K562 (cell line): Measurements from ENCODE around the gene TOX2. TPM values are rescaled to one million over a fixed set of nuclear protein-coding genes. Genes with fewer than 3 reads are reported as not detected.

Experiments
- ATAC-seq: fragments of 200-7000 bp; cut with Tn5 transposase; 3 replicates; pipeline ENCODE4 v1.9.1; 2020; ENCODE audit warnings: moderate library complexity
- BruUV-seq: library from RNA; stranded (reverse); fragments of 400-500 nt; replicated peaks from 2 replicates; lab custom pipeline; 2021; lab: Mats Ljungman, UMichigan
- CTCF ChIA-PET: fragments of 300-600 bp; formaldehyde crosslinking; extraction: SDS; loops from one replicate; lab custom pipeline; 2021; ENCODE audit warnings: low intra/inter-chr PET ratio; lab: Yijun Ruan, JAX
- POLR2A ChIA-PET: fragments of 300-600, 350-650 bp; sonication (Branson Sonifier 250); formaldehyde crosslinking; extraction: SDS; loops from one replicate; lab custom pipeline; 2021; ENCODE audit warnings: antibody characterized with exemption, inconsistent platforms; lab: Yijun Ruan, JAX
- DNase-seq, 4 experiments: peaks; one replicate each; pipeline versions ENCODE4 v3.0.0 to v3.0.0-alpha.2; 2011 to 2018; ENCODE audit warnings: low spot score in 3 of 4, mixed read lengths in 3 of 4; ENCODE audit errors: extremely low read depth in 1 of 4
- FAIRE-seq: peaks from 2 replicates; lab custom pipeline; 2011; peaks lifted over from hg19 to GRCh38; lab: Jason Lieb, UNC
- H2AFZ ChIP-seq: 2 replicates; pipeline ENCODE4 v1.6.0; 2011; ENCODE audit warnings: low read depth, low read length, control low read depth, inconsistent platforms
- H3K27ac ChIP-seq: fragments of 200-600 bp; 3 replicates; pipeline ENCODE4 v1.8.0; 2011; ENCODE audit warnings: low read depth, mild to moderate bottlenecking, control low read depth, inconsistent platforms, low read length, moderate library complexity, mixed read lengths; ENCODE audit errors: extremely low read depth
- H3K27me3 ChIP-seq, 2 experiments: fragments of 300-600 bp in 1 of 2; 2 replicates in 1 of 2; 3 replicates in 1 of 2; pipeline versions ENCODE4 v1.6.0 to v1.8.0; 2011; ENCODE audit warnings: inconsistent platforms in 2 of 2, low read length in 2 of 2, mild to moderate bottlenecking in 1 of 2, mixed read lengths in 1 of 2, moderate library complexity in 1 of 2; ENCODE audit not compliant: control insufficient read depth in 2 of 2, insufficient read depth in 2 of 2
- H3K36me3 ChIP-seq: fragments of 300-600 bp; 3 replicates; pipeline ENCODE4 v1.8.0; 2011; ENCODE audit warnings: mild to moderate bottlenecking, low read length, inconsistent platforms; ENCODE audit not compliant: control insufficient read depth, insufficient read depth
- H3K4me1 ChIP-seq, 2 experiments: fragments of 200-600 bp in 1 of 2; replicated peaks in 1 of 2; 2 replicates in 1 of 2; 3 replicates in 1 of 2; pipeline versions ENCODE4 v1.5.1 to v1.8.0; 2011; ENCODE audit warnings: inconsistent platforms in 2 of 2, low read length in 2 of 2, mild to moderate bottlenecking in 1 of 2, mixed read lengths in 1 of 2, moderate library complexity in 1 of 2; ENCODE audit not compliant: control insufficient read depth in 2 of 2, insufficient read depth in 2 of 2
- H3K4me2 ChIP-seq: 2 replicates; pipeline ENCODE4 v1.6.1; 2011; ENCODE audit warnings: low read length, control low read depth, inconsistent platforms, mixed read lengths; ENCODE audit not compliant: insufficient read depth
- H3K4me3 ChIP-seq: fragments of 200-600 bp; sonication (generic), shearing (Covaris generic); 2 replicates; pipeline ENCODE4 v1.5.1; 2016; ENCODE audit warnings: control low read depth, inconsistent platforms
- H3K79me2 ChIP-seq: fragments of 200-600 bp; 3 replicates; pipeline ENCODE4 v1.8.0; 2011; ENCODE audit warnings: low read length, inconsistent platforms; ENCODE audit not compliant: control insufficient read depth, insufficient read depth
- H3K9ac ChIP-seq, 2 experiments: 2 replicates each; pipeline versions ENCODE4 v1.6.0 to v1.6.1; 2011; ENCODE audit warnings: low read depth in 2 of 2, low read length in 2 of 2, control low read depth in 1 of 2, inconsistent platforms in 1 of 2, mild to moderate bottlenecking in 1 of 2, mixed read lengths in 1 of 2; ENCODE audit not compliant: insufficient read depth in 1 of 2
- H3K9me1 ChIP-seq: one replicate; pipeline ENCODE4 v1.6.0; 2011; ENCODE audit warnings: inconsistent platforms, mild to moderate bottlenecking, low read length, moderate library complexity; ENCODE audit not compliant: control insufficient read depth, insufficient read depth
- H3K9me3 ChIP-seq: replicated peaks from 2 replicates; pipeline ENCODE4 v1.5.1; 2011; ENCODE audit warnings: low read depth, low read length, inconsistent platforms; ENCODE audit not compliant: control insufficient read depth, insufficient read depth
- H4K20me1 ChIP-seq: replicated peaks from 2 replicates; pipeline ENCODE4 v1.6.1; 2011; ENCODE audit warnings: low read length, inconsistent platforms, mixed read lengths; ENCODE audit not compliant: control insufficient read depth, insufficient read depth
- HCFC1 ChIP-seq: IDR thresholded peaks from 2 replicates; pipeline ENCODE4 v1.6.1; 2012; ENCODE audit warnings: low read depth, low read length, improper control_type of control experiment
- RAD51 ChIP-seq: fragments of 450-650 bp; IDR thresholded peaks from 2 replicates; pipeline ENCODE4 v1.7.1; 2016; ENCODE audit warnings: low read depth, mild to moderate bottlenecking, borderline replicate concordance
- RBBP5 ChIP-seq: fragments of 200-600 bp; sonication (generic); IDR thresholded peaks from 2 replicates; pipeline ENCODE4 v1.6.1; 2012; ENCODE audit warnings: borderline replicate concordance, mild to moderate bottlenecking, low read length, control low read depth, inconsistent platforms; ENCODE audit not compliant: insufficient read depth, poor library complexity, severe bottlenecking
- RNF2 ChIP-seq: sonication (generic); IDR thresholded peaks from 2 replicates; pipeline ENCODE4 v1.6.1; 2016
- SIX5 ChIP-seq, 2 experiments: IDR thresholded peaks; 2 replicates each; pipeline ENCODE4 v1.6.1; 2011; ENCODE audit warnings: low read length in 2 of 2, borderline replicate concordance in 1 of 2, low read depth in 1 of 2, mild to moderate bottlenecking in 1 of 2, moderate library complexity in 1 of 2; ENCODE audit not compliant: insufficient read depth in 1 of 2
- ZNF444 ChIP-seq: fragments of 250-450 bp; sonication (Bioruptor Pico); IDR thresholded peaks from 2 replicates; pipeline ENCODE4 v1.4.0; 2020; ENCODE audit warnings: mild to moderate bottlenecking, moderate library complexity
- WGBS: fragments of 100-300 bp; shearing (Covaris generic); methylation state at CpG from one replicate; pipeline ENCODE4 v1.1.6; 2016; ENCODE audit warnings: low coverage, mixed read lengths; ENCODE audit not compliant: insufficient coverage; ENCODE audit errors: missing lambda C conversion rate; 5-methylcytosine and 5-hydroxymethylcytosine counted together
- in situ Hi-C: fragments of 300-500 bp; cut with MboI; formaldehyde crosslinking; loops from 4 replicates; pipeline ENCODE4 v1.15.0; 2018; ENCODE audit warnings: inconsistent platforms, mixed read lengths
- intact Hi-C: fragments of 100-400 bp; cut with micrococcal nuclease; formaldehyde crosslinking; loops from 2 replicates; pipeline ENCODE4 v1.14.2; 2022
- polyA plus RNA-seq, 8 experiments: library from polyadenylated mRNA; depleted of rRNA in 4 of 8; stranded (reverse) in 5 of 8; unstranded in 3 of 8; fragments of >200 nt; fragmentation: Nextera tagmentation in 2 of 8; fragmentation: Illumina TruSeq in 1 of 8; extraction: Ambion mirVana in 2 of 8; extraction: Trizol in 1 of 8; gene quantifications; 2 replicates each; pipeline versions ENCODE4 v1.2.1 to v1.2.3, GENCODE V29; 2011 to 2014; ENCODE audit warnings: inconsistent platforms in 1 of 8, missing spikeins in 1 of 8
- total RNA-seq, 7 experiments: library from RNA; depleted of rRNA in 6 of 7; stranded (reverse); fragments of >200 nt in 6 of 7; fragmentation: Illumina TruSeq in 2 of 7; extraction: Trizol in 2 of 7; gene quantifications; 2 replicates each; pipeline versions ENCODE4 v1.2.1 to v1.2.3, GENCODE V29; 2011 to 2021; ENCODE audit warnings: low replicate concordance in 1 of 7
- TF ChIP-seq, protein P1 (sequence below): sonication (generic); formaldehyde crosslinking; IDR thresholded peaks from 2 replicates; pipeline ENCODE4 v1.5.0; 2020; ENCODE audit warnings: missing genetic modification reagents
- TF ChIP-seq, protein P2 (sequence below), 2 experiments: fragments of 450-650 bp; IDR thresholded peaks; 2 replicates each; pipeline ENCODE4 v1.6.1; 2018; ENCODE audit warnings: mild to moderate bottlenecking in 2 of 2, low read depth in 1 of 2; ENCODE audit not compliant: partially characterized antibody in 2 of 2
- TF ChIP-seq, protein P3 (sequence below): sonication (generic); formaldehyde crosslinking; IDR thresholded peaks from 2 replicates; pipeline ENCODE4 v1.9.0; 2022; ENCODE audit warnings: mild to moderate bottlenecking, missing genetic modification reagents

TOX2 gene
- total and polyA plus RNA-seq, 9 of the 15 experiments (the other 6 are each of a cell fraction or from before 2014, with no cell fraction given), result not detected

DNA sequence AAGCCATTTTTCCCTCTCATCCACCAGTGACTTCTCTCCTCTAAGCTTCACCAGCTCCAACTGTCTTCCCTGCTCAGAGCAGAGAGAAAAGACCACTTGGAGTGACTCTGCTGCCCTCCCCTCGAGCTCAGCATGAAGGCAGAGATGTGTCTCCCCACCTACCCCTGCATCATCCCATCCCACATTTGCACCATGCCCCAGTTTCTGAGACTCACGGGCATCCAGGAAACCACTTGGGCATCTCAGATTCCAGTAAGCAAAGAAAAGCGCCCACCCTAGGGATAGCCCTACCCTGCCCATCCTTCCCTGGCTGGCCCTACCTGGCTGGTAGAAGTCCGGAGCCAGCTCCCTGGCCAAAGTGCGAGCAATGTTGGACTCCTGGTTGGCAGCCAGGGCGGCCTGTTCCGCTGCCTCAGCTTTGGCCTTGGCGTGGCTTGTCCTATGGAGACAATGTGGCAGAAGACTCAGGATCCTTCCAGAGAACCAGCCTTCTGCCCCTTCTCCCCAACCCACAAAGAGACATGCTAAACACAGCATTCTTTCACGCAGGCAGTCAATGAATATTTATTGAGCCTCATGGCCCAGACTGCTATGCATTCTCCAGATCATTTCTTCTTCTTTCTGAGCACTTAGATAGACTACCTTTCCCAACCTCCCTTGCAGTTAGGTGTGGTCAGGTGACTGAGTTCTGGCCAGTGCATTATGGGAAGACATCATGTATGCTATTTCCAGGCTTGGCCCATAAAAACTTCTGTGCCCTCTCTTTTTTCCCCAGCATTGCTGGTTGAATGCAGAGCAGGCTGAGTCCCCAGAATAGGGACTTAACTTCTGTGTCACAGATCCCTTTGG, 203.8 kb downstream of the TOX2 start:
- Histone ChIP-seq H3K4me2 (no peak overlapping the region), H3K9me3 (no peaks in the 10 kb centered on the region), H3K27me3 (peaks cover 22 to 48% of the 10 kb centered on the region in 2 experiments), H3K4me3 (no peak overlapping the region), H3K4me1 (peaks cover 0 to 9% of the 10 kb centered on the region in 2 experiments; a peak in 2 of 5 replicates), H3K36me3 (no peaks in the 10 kb centered on the region), H3K27ac (no peak overlapping the region), H2AFZ (no peak overlapping the region), H3K9me1 (no peaks in the 10 kb centered on the region), H3K79me2 (no peaks in the 10 kb centered on the region), H4K20me1 (peaks cover 13% of the 10 kb centered on the region), H3K9ac (0 out of 4 replicates have a peak overlapping the region, but pooled peaks of 1 of the 2 experiments have one; percentile 17)
- BruUV-seq, result no TSS peak
- in situ Hi-C loops, result loop anchor here (5.0 kb wide), 2 partner anchors 69 to 264 kb away; partner anchors contain the start of gene JPH2
- ATAC-seq, result no peak; the same call in 2 of the 3 replicates
- no peak for DNase-seq
- 3% methylated on average over 9 of the region's 9 CpGs for WGBS
- no peak for FAIRE-seq
- TF ChIP-seq, protein P1, sequence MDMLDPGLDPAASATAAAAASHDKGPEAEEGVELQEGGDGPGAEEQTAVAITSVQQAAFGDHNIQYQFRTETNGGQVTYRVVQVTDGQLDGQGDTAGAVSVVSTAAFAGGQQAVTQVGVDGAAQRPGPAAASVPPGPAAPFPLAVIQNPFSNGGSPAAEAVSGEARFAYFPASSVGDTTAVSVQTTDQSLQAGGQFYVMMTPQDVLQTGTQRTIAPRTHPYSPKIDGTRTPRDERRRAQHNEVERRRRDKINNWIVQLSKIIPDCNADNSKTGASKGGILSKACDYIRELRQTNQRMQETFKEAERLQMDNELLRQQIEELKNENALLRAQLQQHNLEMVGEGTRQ (CRISPR knock-in tag), result peak; percentile 87
- TF ChIP-seq, protein P2, sequence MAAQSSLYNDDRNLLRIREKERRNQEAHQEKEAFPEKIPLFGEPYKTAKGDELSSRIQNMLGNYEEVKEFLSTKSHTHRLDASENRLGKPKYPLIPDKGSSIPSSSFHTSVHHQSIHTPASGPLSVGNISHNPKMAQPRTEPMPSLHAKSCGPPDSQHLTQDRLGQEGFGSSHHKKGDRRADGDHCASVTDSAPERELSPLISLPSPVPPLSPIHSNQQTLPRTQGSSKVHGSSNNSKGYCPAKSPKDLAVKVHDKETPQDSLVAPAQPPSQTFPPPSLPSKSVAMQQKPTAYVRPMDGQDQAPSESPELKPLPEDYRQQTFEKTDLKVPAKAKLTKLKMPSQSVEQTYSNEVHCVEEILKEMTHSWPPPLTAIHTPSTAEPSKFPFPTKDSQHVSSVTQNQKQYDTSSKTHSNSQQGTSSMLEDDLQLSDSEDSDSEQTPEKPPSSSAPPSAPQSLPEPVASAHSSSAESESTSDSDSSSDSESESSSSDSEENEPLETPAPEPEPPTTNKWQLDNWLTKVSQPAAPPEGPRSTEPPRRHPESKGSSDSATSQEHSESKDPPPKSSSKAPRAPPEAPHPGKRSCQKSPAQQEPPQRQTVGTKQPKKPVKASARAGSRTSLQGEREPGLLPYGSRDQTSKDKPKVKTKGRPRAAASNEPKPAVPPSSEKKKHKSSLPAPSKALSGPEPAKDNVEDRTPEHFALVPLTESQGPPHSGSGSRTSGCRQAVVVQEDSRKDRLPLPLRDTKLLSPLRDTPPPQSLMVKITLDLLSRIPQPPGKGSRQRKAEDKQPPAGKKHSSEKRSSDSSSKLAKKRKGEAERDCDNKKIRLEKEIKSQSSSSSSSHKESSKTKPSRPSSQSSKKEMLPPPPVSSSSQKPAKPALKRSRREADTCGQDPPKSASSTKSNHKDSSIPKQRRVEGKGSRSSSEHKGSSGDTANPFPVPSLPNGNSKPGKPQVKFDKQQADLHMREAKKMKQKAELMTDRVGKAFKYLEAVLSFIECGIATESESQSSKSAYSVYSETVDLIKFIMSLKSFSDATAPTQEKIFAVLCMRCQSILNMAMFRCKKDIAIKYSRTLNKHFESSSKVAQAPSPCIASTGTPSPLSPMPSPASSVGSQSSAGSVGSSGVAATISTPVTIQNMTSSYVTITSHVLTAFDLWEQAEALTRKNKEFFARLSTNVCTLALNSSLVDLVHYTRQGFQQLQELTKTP (IDR thresholded peaks at IDR 0.05; ENCODE audit: low read depth in 1 of 2, partially characterized antibody in 2 of 2), result peak in 1 of 2 experiments; percentile 91
- TF ChIP-seq, protein P3, sequence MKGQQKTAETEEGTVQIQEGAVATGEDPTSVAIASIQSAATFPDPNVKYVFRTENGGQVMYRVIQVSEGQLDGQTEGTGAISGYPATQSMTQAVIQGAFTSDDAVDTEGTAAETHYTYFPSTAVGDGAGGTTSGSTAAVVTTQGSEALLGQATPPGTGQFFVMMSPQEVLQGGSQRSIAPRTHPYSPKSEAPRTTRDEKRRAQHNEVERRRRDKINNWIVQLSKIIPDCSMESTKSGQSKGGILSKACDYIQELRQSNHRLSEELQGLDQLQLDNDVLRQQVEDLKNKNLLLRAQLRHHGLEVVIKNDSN (CRISPR knock-in tag), result peak; percentile 43
- TF ChIP-seq RBBP5, result no peak
- TF ChIP-seq SIX5 (IDR thresholded peaks at IDR 0.05; ENCODE audit: borderline replicate concordance in 1 of 2, insufficient read depth in 1 of 2, low read depth in 1 of 2, low read length in 2 of 2), result peak in 1 of 2 experiments; percentile 30; a peak in 1 of 4 replicates
- no peak for TF ChIP-seq RNF2
- peak; percentile 50; the same call in 1 of the 2 replicates for TF ChIP-seq RAD51
- TF ChIP-seq ZNF444 (CRISPR knock-in tag), result no peak
- TF ChIP-seq HCFC1, result peak; percentile 73
- intact Hi-C loops, result loop anchor here (10.0 kb wide), 1 partner anchor 346 kb away; no protein-coding TSS in a partner anchor
- ChIA-PET CTCF (interaction anchor here (0.7 to 3.1 kb wide), 2 partner anchors 72 to 608 kb away, joined by 3 to 38 read pairs; no protein-coding TSS in a partner anchor), POLR2A (interaction anchor here (1.0 kb wide), 1 partner anchor 17 kb away, joined by 3 read pairs; no protein-coding TSS in a partner anchor)
